Measurements from ENCODE around the gene PTK6.

Gene PTK6

GRCh38 chr20:63519668-63520503 is 17.3 kb downstream of the PTK6 start:
- TF ChIP-seq POLR2AphosphoS5 (IDR thresholded peaks at IDR 0.05; ENCODE audit: low read depth, low read length), result no peak
- no peak for TF ChIP-seq SIN3A (IDR thresholded peaks at IDR 0.05; ENCODE audit: borderline replicate concordance, insufficient read depth, low read length)
- TF ChIP-seq REST (IDR thresholded peaks at IDR 0.05; ENCODE audit: insufficient read depth in 1 of 2, low read depth in 2 of 2, low read length in 2 of 2), result no peak
- TF ChIP-seq FOXP2 (optimal IDR thresholded peaks at IDR 0.05; ENCODE audit: borderline replicate concordance, extremely low read depth, extremely low read length, insufficient read depth), result no peak
- no peak for TF ChIP-seq TAF1 (IDR thresholded peaks at IDR 0.05; ENCODE audit: borderline replicate concordance, insufficient read depth, low read length)

GRCh38 chr20:63518946-63519667 is 18.1 kb downstream of the PTK6 start:
- TF ChIP-seq TAF1 (IDR thresholded peaks at IDR 0.05; ENCODE audit: borderline replicate concordance, insufficient read depth, low read length) (no peak), REST (IDR thresholded peaks at IDR 0.05; ENCODE audit: insufficient read depth in 1 of 2, low read depth in 2 of 2, low read length in 2 of 2) (no peak), SIN3A (IDR thresholded peaks at IDR 0.05; ENCODE audit: borderline replicate concordance, insufficient read depth, low read length) (no peak), FOXP2 (optimal IDR thresholded peaks at IDR 0.05; ENCODE audit: borderline replicate concordance, extremely low read depth, extremely low read length, insufficient read depth) (no peak), POLR2AphosphoS5 (IDR thresholded peaks at IDR 0.05; ENCODE audit: low read depth, low read length) (no peak)

GRCh38 chr20:63518351-63518861 is 18.8 kb downstream of the PTK6 start:
- TF ChIP-seq FOXP2 (optimal IDR thresholded peaks at IDR 0.05; ENCODE audit: borderline replicate concordance, extremely low read depth, extremely low read length, insufficient read depth) (no peak), TAF1 (IDR thresholded peaks at IDR 0.05; ENCODE audit: borderline replicate concordance, insufficient read depth, low read length) (no peak), REST (IDR thresholded peaks at IDR 0.05; ENCODE audit: insufficient read depth in 1 of 2, low read depth in 2 of 2, low read length in 2 of 2) (no peak), POLR2AphosphoS5 (IDR thresholded peaks at IDR 0.05; ENCODE audit: low read depth, low read length) (no peak), SIN3A (IDR thresholded peaks at IDR 0.05; ENCODE audit: borderline replicate concordance, insufficient read depth, low read length) (no peak)

GRCh38 chr20:63517376-63518309 is 19.5 kb downstream of the PTK6 start:
- no peak for TF ChIP-seq FOXP2 (optimal IDR thresholded peaks at IDR 0.05; ENCODE audit: borderline replicate concordance, extremely low read depth, extremely low read length, insufficient read depth)
- no peak for TF ChIP-seq REST (IDR thresholded peaks at IDR 0.05; ENCODE audit: insufficient read depth in 1 of 2, low read depth in 2 of 2, low read length in 2 of 2)
- no peak for TF ChIP-seq TAF1 (IDR thresholded peaks at IDR 0.05; ENCODE audit: borderline replicate concordance, insufficient read depth, low read length)
- TF ChIP-seq POLR2AphosphoS5 (IDR thresholded peaks at IDR 0.05; ENCODE audit: low read depth, low read length), result no peak
